ENCODE data around the gene CRAMP1. TPM values are rescaled to one million over a fixed set of nuclear protein-coding genes. Genes with fewer than 3 reads are reported as not detected.

Gene CRAMP1
- total and polyA plus RNA-seq, 2 of the 8 experiments (the other 6 are each of a cell fraction or from before 2014, with no cell fraction given), result 19.2 to 23.2 TPM

GRCh38 chr16:1661826-1662225 lies 49.7 kb downstream of the CRAMP1 start:
- Histone ChIP-seq H3K79me2 (ENCODE audit: control insufficient read depth in 1 of 2, insufficient read depth in 2 of 2, low read length in 2 of 2) (no peaks in the 10 kb centered on the region), H3K4ac (replicated peaks; ENCODE audit: insufficient read length, low read depth, low read length) (no peak overlapping the region), H3K4me2 (ENCODE audit: insufficient read depth in 1 of 2, low read depth in 2 of 2, low read length in 2 of 2) (no peak overlapping the region), H2BK5ac (ENCODE audit: low read depth, low read length) (no peak overlapping the region), H3K23me2 (ENCODE audit: low read depth, low read length) (no peaks in the 10 kb centered on the region), H3K36me3 (ENCODE audit: control insufficient read depth in 2 of 4, insufficient read depth in 4 of 4, low read length in 3 of 4) (peaks cover 19 to 45% (median 42%) of the 10 kb centered on the region in 4 experiments), H2BK20ac (ENCODE audit: low read length) (no peak overlapping the region), H3K56ac (replicated peaks; ENCODE audit: insufficient read length, low read depth, low read length) (no peak overlapping the region), H2AK5ac (ENCODE audit: low read depth, low read length) (no peak overlapping the region), H3K4me1 (replicated peaks in 1 of 4; ENCODE audit: control insufficient read depth in 3 of 4, insufficient read depth in 4 of 4, low read length in 3 of 4) (no peaks in the 10 kb centered on the region), H2BK12ac (ENCODE audit: low read depth, low read length) (no peak overlapping the region), H4K20me1 (replicated peaks in 1 of 2; ENCODE audit: control insufficient read depth in 1 of 2, insufficient read depth in 2 of 2, low read length in 2 of 2) (peaks cover 8 to 11% of the 10 kb centered on the region in 2 experiments), H3K4me3 (ENCODE audit: extremely low read depth in 1 of 4, insufficient read depth in 2 of 4, low read depth in 3 of 4, low read length in 4 of 4) (no peak overlapping the region), H2BK15ac (ENCODE audit: low read length) (no peak overlapping the region), H2AFZ (ENCODE audit: low read length) (no peak overlapping the region), H3K27ac (ENCODE audit: low read depth, low read length) (no peak overlapping the region), H3K9me3 (ENCODE audit: insufficient read depth in 2 of 2, low read depth in 1 of 2, low read length in 1 of 2) (no peaks in the 10 kb centered on the region), H3K9ac (replicated peaks in 1 of 4; ENCODE audit: extremely low read depth in 1 of 4, low read depth in 3 of 4, low read length in 3 of 4) (no peak overlapping the region), H2BK120ac (replicated peaks; ENCODE audit: low read depth, low read length) (no peak overlapping the region), H3K79me1 (ENCODE audit: low read depth, low read length) (no peaks in the 10 kb centered on the region), H3K14ac (ENCODE audit: insufficient read length) (no peak overlapping the region), H3K18ac (ENCODE audit: extremely low read depth, low read length) (no peak overlapping the region), H4K91ac (replicated peaks; ENCODE audit: insufficient read length, low read length) (no peak overlapping the region), H4K8ac (ENCODE audit: extremely low read depth, insufficient read depth, low read length) (no peak overlapping the region), H3K27me3 (replicated peaks in 1 of 4; ENCODE audit: control insufficient read depth in 3 of 4, extremely low read depth in 1 of 4, insufficient read depth in 3 of 4, low read length in 3 of 4) (no peaks in the 10 kb centered on the region), H3K23ac (ENCODE audit: insufficient read length) (no peak overlapping the region), H4K5ac (ENCODE audit: insufficient read length, low read depth, low read length) (no peak overlapping the region)
- FAIRE-seq, result no peak
- ChIA-PET CTCF (ENCODE audit: partially characterized antibody) (no interaction called here), POLR2A (ENCODE audit: partially characterized antibody) (no interaction called here)
- TF ChIP-seq SIN3A (conservative IDR thresholded peaks at IDR 0.05 in 1 of 2, IDR thresholded peaks at IDR 0.05 in 1 of 2; ENCODE audit: low read depth in 1 of 2, low read length in 2 of 2) (no peak), NRF1 (IDR thresholded peaks at IDR 0.05; ENCODE audit: low read depth, low read length) (no peak), KDM5A (IDR thresholded peaks at IDR 0.05; ENCODE audit: low read length) (no peak)
- no peak for DNase-seq (ENCODE audit: low read depth in 1 of 2, low spot score in 2 of 2)
- 85% methylated on average over 2 of the region's 2 CpGs; no CpG with 5 or more reads in 1 of the 2 experiments for WGBS, 2 experiments (ENCODE audit: extremely low coverage in 1 of 2, insufficient coverage in 1 of 2, insufficient read length in 1 of 2, insufficient replicate concordance in 2 of 2, low coverage in 1 of 2, low lambda C conversion rate in 2 of 2, missing lambda C conversion rate in 1 of 2)
